HAP-1 (cell line): ENCODE measurements around the gene MAPK9.

Source experiments
- DNase-seq, 2 experiments: peaks; one replicate each; pipeline ENCODE4 v3.0.0-alpha.2; 2016 to 2020; ENCODE audit warnings: low spot score in 2 of 2
- H3K27me3 ChIP-seq: fragments of 250-450 bp; sonication (Bioruptor Pico); 2 replicates; pipeline ENCODE4 v1.5.1; 2020; ENCODE audit warnings: low read depth, mild to moderate bottlenecking, moderate library complexity
- H3K36me3 ChIP-seq: fragments of 250-450 bp; sonication (Bioruptor Pico); replicated peaks from 2 replicates; pipeline ENCODE4 v1.5.1; 2020; ENCODE audit warnings: mild to moderate bottlenecking
- H3K4me1 ChIP-seq: fragments of 250-450 bp; sonication (Bioruptor Pico); 2 replicates; pipeline ENCODE4 v1.5.1; 2020; ENCODE audit warnings: mild to moderate bottlenecking
- H3K4me3 ChIP-seq: fragments of 250-450 bp; sonication (Bioruptor Pico); 2 replicates; pipeline ENCODE4 v1.5.1; 2020; ENCODE audit warnings: mild to moderate bottlenecking, moderate library complexity
- H3K9me3 ChIP-seq: fragments of 250-450 bp; sonication (Bioruptor Pico); 2 replicates; pipeline ENCODE4 v1.5.1; 2020; ENCODE audit warnings: mild to moderate bottlenecking, moderate library complexity
- in situ Hi-C: fragments of 300-500 bp; cut with MboI; formaldehyde crosslinking; loops from 3 replicates; pipeline ENCODE4 v1.14.3; 2020; ENCODE audit warnings: low sequenced_read_pairs, inconsistent platforms, mixed read lengths

Gene MAPK9

DNA sequence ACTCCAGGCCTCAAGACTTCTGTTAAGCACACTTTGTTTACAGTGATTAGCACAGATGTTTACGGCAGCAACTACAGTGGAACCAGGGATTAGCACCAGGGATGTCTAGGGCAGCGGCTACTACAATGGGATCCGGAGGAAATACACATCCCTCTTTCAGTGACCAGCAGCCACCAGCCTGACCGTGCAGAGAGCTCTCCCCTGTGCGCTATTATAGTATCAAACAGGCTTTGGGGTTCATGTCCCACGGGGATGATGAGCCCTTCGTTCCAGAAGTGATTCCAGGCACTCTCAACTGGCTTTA is 39.7 kb upstream of the MAPK9 start:
- Histone ChIP-seq H3K4me3 (no peak overlapping the region), H3K9me3 (no peaks in the 10 kb centered on the region), H3K36me3 (peaks cover 42% of the 10 kb centered on the region), H3K27me3 (no peaks in the 10 kb centered on the region), H3K4me1 (no peaks in the 10 kb centered on the region)
- in situ Hi-C loops = no loop called here
- DNase-seq = no peak

GRCh38 chr5:180330810-180331646 is 39.1 kb upstream of the MAPK9 start:
- no peaks in the 10 kb centered on the region for H3K4me1 ChIP-seq
- in situ Hi-C loops = no loop called here
- no peak overlapping the region for H3K4me3 ChIP-seq
- peaks cover 37% of the 10 kb centered on the region for H3K36me3 ChIP-seq
- no peaks in the 10 kb centered on the region for H3K9me3 ChIP-seq
- no peaks in the 10 kb centered on the region for H3K27me3 ChIP-seq
- DNase-seq = no peak

GRCh38 chr5:180330270-180330648 is 38.4 kb upstream of the MAPK9 start:
- Histone ChIP-seq H3K9me3 (no peaks in the 10 kb centered on the region), H3K36me3 (peaks cover 29% of the 10 kb centered on the region), H3K4me3 (no peak overlapping the region), H3K27me3 (no peaks in the 10 kb centered on the region), H3K4me1 (no peaks in the 10 kb centered on the region)
- no peak for DNase-seq
- in situ Hi-C loops = no loop called here

DNA sequence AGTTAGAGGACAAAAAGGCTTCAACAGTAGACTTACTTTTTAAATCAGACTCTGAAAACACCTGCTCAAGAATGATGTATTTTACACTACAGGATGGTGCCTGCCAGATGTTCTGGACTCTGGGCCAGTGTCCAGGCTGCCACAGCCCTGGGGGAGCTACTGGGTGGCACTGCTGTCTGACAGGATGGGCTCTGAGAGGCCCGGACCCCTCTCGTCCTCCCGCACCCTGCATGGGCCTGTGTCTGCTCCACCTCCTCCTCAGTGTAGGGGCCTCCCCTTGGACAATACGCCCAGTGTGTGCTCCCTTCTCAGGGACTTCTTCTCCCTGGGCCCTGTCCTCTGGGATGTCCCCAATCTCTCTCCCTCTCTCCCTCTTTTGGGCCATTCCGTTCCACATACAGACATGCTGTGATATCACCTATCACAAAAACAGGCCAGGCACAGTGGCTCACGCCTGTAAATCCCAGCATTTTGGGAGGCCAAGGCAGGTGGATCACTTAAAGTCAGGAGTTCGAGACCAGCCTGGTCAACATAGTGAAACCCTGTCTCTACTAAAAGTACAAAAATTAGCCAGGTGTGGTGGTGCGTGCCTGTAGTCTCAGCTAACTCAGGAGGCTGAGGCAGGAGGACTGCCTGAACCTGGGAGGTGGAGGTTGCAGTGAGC is 37.9 kb upstream of the MAPK9 start:
- in situ Hi-C loops = no loop called here
- no peak for DNase-seq
- Histone ChIP-seq H3K27me3 (no peaks in the 10 kb centered on the region), H3K9me3 (no peaks in the 10 kb centered on the region), H3K4me1 (no peaks in the 10 kb centered on the region), H3K36me3 (peaks cover 24% of the 10 kb centered on the region), H3K4me3 (no peak overlapping the region)

DNA sequence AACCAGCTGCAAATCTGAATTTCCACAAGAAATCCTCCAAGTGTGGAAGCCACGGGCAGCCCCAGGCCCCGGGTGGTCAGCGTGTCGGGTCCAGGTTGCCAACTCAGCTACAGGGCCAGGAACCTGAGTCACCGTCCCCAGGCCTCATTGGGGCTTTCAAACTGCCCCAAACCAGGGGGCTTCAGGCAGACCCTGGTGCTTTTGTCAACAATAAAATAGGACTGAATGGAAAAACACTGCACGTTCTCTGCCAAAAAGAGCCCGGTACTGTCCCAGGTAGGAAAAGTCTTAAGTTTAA is 37.2 kb upstream of the MAPK9 start:
- Histone ChIP-seq H3K27me3 (no peaks in the 10 kb centered on the region), H3K36me3 (peaks cover 19% of the 10 kb centered on the region), H3K4me3 (no peak overlapping the region), H3K9me3 (no peaks in the 10 kb centered on the region), H3K4me1 (no peaks in the 10 kb centered on the region)
- in situ Hi-C loops = no loop called here
- no peak for DNase-seq

DNA sequence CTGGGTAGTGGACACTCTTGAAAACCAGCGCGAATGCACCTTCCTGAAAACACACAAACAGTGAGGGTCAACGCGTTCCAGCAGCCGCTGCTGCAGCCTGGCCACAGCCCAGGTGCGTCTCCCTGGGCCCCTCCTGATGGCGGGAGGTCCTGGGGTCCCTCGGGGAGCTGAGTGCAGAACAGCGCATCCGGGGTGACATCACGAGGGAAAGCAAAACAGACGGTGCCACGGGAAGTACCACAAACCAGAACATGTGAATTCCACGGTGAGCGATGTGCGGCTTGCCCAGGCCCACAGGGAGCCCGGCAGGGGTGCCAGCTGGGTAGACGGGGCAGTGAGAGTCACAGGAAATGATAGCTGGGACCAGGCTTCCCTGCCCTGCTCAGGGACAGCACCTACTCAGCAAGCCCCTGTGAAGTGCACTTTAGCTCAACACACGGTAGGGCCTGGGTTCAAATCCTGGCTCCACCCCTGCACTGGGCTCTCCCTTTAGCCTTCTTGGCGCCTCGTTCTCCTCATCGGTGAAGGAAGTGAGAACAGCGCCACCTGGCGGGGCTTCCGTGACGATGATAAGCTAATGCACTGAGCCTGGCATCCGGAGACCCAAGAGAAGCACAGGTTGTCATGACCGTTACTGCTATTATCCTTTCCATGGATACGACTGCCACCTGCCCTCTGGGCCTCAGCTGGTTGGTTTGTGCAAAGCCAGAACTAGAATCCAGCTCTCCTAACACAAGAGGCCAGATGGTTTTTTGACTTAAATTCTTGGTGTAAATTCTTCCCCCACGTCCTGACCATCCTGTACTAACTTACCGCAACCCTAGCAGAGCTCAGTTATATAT is 36.6 kb upstream of the MAPK9 start:
- in situ Hi-C loops = no loop called here
- Histone ChIP-seq H3K4me3 (no peak overlapping the region), H3K4me1 (no peaks in the 10 kb centered on the region)

DNA sequence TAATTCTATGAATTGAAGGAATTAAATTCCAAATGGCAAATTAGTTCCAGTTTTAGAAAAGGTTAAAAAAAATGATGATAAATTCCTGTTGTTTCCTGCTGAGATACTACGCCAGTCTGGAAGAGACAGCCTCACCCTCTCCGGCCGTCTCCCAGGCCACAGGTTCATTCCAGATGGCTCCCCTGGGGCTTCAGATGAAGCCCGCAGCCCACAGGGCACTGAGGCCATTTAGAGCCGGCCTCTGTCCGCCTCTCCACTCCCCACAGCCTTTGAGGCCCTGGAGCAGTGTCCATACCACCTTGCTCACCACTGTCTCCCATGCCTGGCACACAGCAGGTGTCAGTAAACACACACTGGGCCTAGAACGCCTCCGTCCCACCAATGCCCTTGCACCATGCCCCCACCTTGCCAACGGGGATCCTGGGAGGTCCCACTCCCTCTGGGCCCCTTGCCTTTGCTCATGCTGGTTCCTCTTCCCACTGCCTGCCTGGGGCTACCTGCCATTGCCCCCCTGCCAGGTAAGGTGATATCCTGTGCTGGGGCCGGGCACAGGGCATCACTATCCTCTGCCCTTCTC is 35.2 kb upstream of the MAPK9 start:
- H3K4me3 ChIP-seq = no peak overlapping the region
- DNase-seq = no peak
- no peaks in the 10 kb centered on the region for H3K9me3 ChIP-seq
- no peaks in the 10 kb centered on the region for H3K27me3 ChIP-seq
- in situ Hi-C loops = no loop called here
- peaks cover 23% of the 10 kb centered on the region for H3K36me3 ChIP-seq
- H3K4me1 ChIP-seq = no peaks in the 10 kb centered on the region

More for the DNA sequence above, 36.6 kb upstream of the MAPK9 start:
- H3K36me3 ChIP-seq = peaks cover 23% of the 10 kb centered on the region
- peak; percentile 59 to 90 for DNase-seq
- H3K27me3 ChIP-seq = no peaks in the 10 kb centered on the region
- H3K9me3 ChIP-seq = no peaks in the 10 kb centered on the region

DNA sequence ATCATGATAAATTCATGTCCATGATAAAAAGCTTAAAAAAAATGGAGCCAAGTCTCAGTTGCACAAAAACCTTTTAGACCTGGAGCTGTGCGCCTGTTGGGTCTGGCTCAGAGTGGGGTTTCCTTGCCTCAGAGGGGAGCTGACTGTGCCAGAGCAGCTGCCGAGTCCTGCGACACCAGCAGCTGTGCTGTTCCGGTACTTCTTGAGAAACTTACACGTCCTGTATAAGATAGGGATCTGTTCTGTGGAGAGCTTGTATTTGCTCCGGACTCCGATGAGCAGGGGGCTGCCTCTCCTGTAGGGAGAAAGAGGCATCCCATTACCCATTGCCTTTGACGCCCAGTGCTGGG is 32.7 kb upstream of the MAPK9 start:
- in situ Hi-C loops = no loop called here
- Histone ChIP-seq H3K4me1 (no peaks in the 10 kb centered on the region), H3K4me3 (no peak overlapping the region), H3K27me3 (no peaks in the 10 kb centered on the region), H3K36me3 (peaks cover 15% of the 10 kb centered on the region), H3K9me3 (no peaks in the 10 kb centered on the region)
- no peak for DNase-seq

DNA sequence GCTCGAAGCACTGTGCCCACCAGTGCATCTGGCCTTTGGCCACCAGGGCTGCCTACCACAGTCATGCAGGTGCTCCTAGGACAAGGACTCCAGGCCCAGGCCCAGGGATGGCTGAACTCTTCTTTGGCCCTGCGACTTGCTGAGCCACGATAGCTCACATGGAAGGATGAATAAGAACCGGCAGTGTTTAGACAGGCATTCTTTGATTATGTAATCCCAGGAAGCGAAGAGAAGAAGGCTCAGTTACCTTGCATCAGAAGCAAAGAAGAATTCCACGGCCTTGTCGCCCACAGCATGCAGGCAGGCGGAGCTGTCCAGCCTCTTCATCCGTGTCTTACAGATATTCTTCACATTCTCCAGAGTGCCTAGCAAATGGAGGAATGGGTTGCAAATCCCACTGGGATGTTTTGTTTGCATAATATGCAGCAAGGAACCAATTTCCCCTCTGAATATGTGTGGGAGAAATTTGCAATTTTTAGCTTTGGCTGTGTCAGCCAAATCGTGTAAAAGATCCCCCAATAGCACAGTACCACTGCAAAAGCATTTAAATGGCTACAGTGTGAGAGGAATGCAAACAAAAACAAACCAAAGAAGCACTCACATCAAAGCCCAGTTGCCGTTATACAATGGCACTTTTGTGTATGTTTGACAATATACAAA is 32.2 kb upstream of the MAPK9 start:
- Histone ChIP-seq H3K9me3 (no peaks in the 10 kb centered on the region), H3K27me3 (no peaks in the 10 kb centered on the region), H3K36me3 (peaks cover 13% of the 10 kb centered on the region), H3K4me3 (no peak overlapping the region), H3K4me1 (no peaks in the 10 kb centered on the region)
- in situ Hi-C loops = no loop called here
- no peak for DNase-seq

DNA sequence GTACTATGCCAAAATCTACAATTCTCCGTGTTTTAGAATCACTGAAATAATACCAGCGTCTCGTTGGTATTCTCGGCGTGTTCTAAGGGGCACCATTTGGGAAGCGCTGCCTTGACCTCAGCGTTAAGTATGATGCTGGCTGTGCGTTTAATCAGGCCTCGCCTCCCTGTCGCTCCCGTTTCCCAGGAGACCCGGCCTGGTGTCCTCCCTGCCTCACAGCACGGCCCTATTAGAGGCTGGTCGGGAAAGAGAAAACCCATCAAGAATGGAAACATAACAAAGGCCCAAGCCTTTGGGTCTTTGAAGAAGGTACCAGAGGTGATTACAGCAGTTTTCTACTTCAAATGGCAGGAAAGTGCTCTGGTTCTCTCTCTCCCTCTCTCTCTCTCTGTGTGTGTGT is 31.3 kb upstream of the MAPK9 start:
- H3K36me3 ChIP-seq = peaks cover 12% of the 10 kb centered on the region
- in situ Hi-C loops = no loop called here
- no peak for DNase-seq

DNA sequence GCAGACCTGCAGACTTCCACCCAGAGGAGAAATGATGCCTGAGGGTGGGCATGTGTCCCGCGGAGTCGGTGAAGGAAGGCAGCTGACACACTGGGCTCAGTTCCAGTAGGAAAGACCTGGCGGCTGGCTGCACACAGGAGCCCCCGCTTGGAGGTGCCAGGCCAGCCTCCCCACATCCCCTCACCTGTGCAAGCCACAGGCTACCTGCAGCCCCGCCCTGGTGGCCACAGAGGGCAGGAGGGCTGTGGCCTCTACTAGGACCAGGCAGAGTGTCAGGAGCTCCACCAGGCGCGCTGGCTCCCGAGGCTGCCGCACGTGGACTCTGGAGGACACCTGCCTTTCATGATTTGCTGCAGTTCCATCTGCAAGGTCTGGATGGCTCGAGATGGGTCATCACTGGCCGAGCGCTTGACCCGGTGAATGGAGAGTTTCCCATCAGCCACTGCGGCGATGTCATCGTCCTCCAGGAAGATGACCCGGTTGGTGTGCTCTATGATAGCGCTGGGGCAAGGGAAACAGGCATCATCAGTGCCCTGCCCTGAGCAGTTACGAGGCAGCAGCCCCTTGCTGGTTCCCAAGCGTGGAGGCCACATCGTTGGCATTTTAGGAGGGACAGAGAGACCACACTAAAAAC is 26.7 kb upstream of the MAPK9 start:
- no peak for DNase-seq
- H3K9me3 ChIP-seq = no peaks in the 10 kb centered on the region
- no peak overlapping the region for H3K4me3 ChIP-seq
- in situ Hi-C loops = no loop called here
- H3K36me3 ChIP-seq = peaks cover 10% of the 10 kb centered on the region
- H3K27me3 ChIP-seq = no peaks in the 10 kb centered on the region
- peaks cover 4% of the 10 kb centered on the region; the same call in 1 of the 2 replicates for H3K4me1 ChIP-seq

More for the DNA sequence above, 31.3 kb upstream of the MAPK9 start:
- Histone ChIP-seq H3K4me3 (no peak overlapping the region), H3K9me3 (no peaks in the 10 kb centered on the region), H3K4me1 (no peaks in the 10 kb centered on the region), H3K27me3 (no peaks in the 10 kb centered on the region)

GRCh38 chr5:180316586-180316985 is 24.7 kb upstream of the MAPK9 start:
- no peak overlapping the region for H3K4me3 ChIP-seq
- no peaks in the 10 kb centered on the region for H3K9me3 ChIP-seq
- DNase-seq = no peak
- in situ Hi-C loops = no loop called here
- 0 out of 2 replicates have a peak, but pooled peaks cover 10% of the 10 kb centered on the region for H3K36me3 ChIP-seq
- peaks cover 4% of the 10 kb centered on the region; the same call in 1 of the 2 replicates for H3K4me1 ChIP-seq
- H3K27me3 ChIP-seq = no peaks in the 10 kb centered on the region

DNA sequence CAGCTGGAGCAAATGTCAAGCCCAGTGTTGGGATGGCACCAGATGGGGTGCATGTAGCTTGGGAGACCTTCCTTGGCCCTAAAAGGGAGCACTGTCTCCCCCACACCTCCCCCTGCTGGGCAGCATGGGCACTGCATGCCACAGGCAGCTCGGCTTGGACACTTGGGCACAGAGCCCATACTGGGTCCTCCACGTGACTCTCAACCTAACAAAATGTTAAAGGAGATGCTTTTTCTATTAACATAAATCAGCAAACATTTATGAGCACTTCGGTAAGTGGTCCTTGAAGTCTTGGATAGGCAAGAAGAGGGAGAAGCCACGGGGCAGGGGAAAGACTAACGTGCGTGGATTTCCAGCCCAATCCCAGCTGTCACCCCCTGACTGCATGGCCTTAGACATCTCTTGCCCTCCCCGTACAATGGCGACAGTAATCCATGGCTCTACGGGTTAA is 23.9 kb upstream of the MAPK9 start:
- DNase-seq = peak in 1 of 2 experiments; percentile 74
- no peaks in the 10 kb centered on the region for H3K9me3 ChIP-seq
- peaks cover 4% of the 10 kb centered on the region; the same call in 1 of the 2 replicates for H3K4me1 ChIP-seq
- H3K4me3 ChIP-seq = no peak overlapping the region
- H3K27me3 ChIP-seq = no peaks in the 10 kb centered on the region
- H3K36me3 ChIP-seq = peaks cover 10% of the 10 kb centered on the region; the same call in 1 of the 2 replicates
- in situ Hi-C loops = no loop called here
